ENCODE measurements around the gene TMEM163. TPM values are rescaled to one million over a fixed set of nuclear protein-coding genes. Genes with fewer than 3 reads are reported as not detected.
"Not testable (repeated sequence)": the region's sequence is repeated elsewhere in the genome, so short reads cannot be mapped to it uniquely, and the experiment has no call there.

TMEM163 gene
- total RNA-seq, 1 donor from 2014 or later, result 0.20 TPM

DNA sequence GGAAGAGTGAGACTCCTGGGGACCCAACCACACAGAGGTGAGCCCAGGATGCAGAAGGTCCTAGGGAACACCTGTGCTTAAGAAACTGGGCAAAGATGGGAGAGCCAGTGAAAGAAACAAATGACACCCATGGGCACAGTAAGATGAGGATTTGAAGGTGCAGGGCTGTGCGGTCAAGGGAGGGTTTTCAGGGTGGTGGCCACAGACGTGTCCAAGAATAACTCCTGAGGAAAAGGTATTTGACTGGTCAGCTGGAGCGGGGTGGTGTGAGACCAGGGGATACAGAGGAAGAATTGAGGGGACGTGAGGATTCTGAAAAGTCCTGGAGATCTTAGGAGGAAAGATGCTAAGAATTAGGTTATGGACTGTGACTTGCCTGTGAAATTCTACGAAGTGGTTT, 142.9 kb downstream of the TMEM163 start:
- ATAC-seq, result no peak

DNA sequence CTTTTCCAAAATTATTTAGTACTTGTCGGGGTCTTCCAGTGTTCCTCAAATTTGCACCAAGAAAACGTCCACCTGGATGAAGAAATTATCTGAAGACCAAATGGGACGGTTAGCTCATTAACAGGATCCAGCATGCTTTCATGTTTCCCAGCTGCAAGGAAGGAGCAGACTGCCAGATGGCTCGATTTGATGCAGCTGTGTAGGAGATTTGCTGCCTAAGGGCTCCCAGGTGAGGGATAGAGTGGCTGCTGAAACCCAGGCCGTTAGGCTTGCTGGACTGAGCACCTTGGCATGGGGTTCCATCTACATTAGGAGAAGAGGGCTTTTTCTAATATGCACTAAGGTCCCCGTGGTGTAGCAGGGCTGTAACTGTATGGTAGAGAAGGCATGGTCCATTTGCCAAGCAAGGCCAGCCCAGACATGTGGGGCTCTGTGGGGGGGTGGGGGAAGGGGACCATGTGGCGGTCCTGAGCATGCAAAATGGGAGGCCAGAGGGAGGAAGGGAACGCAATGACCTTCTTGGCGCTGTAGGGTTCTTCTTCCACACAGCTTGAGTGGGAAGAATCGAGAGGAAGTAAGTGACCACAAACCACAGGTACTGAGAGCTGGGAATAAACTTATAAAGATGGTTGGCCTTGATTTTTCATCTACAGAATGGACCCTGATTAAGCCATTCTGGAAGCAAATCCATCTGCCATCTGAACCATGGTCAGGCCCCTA, 144.0 kb downstream of the TMEM163 start:
- ATAC-seq, result no peak

DNA sequence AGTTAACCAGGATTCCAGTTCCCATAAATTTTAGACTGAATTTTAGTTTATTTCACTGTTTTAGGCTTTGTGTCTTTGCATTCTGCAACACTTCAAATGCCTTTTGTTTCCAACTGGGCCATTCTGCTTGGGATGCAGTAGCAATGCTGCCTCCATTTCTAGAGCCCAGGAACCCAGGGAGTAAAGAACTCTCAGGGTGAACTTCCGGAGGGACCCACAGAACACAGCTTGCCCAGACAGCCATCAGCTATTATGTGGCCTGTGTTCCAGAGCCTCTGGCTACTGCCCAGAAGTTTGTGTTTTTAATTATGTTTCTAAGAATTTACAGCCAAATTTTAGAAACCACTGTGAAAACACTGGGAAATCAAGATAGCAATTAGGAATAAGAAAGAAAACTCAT, 145.1 kb downstream of the TMEM163 start:
- no peak for ATAC-seq

DNA sequence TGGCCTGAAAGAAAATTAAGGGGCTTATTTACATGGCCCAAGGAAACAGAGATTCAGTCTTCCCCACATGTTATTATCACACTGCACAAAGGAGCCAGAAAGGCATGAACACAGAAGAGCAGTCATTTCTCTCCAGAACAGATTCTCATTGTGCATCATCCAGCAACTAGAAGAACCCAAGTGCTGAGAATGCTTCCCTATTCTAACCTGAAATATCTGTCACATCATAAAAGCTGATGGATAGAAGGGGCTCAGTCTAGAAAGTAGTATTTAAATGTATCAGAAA, 145.8 kb downstream of the TMEM163 start:
- no peak for ATAC-seq

DNA sequence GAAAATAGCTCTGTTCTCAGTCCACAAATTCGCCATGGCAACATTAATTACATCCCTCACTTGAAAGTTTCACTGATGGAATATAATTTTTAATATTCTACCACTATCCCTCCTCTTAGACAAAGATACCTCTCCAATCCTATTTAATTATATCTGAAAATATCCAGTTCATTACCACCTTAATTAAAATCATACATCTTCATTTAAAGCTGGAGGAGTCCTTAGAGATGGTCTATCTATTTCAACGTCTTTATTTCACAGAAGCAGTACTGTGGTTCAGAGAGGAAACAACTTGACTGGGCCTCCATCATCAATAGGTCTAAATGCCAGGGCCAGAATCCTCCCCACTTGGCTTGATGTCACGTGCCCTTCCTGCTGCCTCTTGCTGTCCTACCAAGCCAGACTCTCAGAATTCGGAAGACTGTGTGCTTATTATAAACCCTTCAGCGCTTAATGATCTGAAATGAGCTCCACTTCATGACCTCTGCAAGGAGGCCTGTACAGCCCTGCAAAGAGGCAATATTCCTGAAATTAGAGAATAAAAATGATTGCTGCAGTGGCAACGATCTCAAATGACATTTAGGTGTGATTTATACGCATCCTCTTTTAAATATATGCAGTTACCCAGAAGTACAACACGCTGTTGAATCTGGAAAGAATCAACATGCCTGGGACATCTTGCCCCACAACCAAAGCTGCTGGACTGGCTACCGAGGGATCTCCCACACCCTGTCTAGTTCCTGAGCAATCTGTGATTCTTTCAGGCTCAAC, 146.3 kb downstream of the TMEM163 start:
- no peak for ATAC-seq

DNA sequence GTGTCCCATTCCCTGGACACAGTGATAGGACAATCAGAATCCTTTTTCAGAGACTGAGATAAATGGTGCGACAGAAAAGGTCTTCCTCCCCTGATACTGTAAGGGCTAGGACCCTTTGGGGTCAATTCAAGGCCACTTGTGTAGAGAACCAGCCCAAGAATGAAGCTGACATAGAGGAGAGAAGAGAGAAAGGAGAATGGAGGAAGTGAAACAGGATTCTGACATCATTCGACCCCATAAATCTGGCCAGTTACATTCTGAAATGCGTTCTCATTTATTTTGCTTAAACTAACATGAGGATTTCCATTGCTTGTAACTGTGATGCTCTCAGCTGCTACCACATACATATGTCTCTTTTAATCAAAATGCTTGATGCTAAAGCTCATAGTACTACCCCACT, 148.1 kb downstream of the TMEM163 start:
- no peak for ATAC-seq

DNA sequence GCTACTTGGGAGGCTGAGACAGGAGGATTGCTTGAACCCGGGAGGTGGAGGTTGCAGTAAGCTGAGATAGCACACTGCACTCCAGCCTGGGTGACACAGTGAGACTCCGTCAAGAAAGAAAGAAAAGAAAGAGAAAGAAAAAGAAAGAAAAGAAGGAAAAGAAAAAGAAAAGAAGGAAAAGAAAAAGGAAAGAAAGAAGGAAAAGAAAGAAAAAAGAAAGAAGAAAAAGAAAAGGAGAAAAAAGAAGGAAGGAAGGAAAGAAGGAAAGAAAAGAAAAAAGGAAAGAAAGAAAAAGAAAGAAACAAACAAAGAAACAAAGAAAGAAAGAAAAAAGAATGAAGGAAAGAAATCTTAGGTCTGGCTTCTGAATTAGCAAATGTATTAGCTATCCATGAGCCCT, 150.4 kb downstream of the TMEM163 start:
- ATAC-seq, result no peak

DNA sequence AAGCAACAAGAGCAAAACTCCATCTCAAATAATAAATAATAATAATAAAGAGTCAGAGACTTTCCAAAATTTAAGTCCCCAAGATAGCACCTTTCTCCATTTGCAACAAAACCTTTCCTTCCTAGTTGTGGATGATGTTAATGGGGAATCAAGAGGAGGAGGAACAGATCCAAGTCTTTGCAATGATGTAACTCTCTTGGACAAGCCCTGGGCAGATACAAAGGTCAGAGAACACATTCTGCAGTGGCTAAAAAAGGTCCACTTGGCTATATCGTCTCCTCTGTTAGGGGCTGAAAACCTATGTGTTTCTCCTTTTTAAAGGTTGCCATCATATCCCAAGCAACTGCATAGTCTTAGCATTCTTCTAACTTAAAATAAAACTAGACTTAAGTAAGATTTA, 151.1 kb downstream of the TMEM163 start:
- ATAC-seq, result no peak

DNA sequence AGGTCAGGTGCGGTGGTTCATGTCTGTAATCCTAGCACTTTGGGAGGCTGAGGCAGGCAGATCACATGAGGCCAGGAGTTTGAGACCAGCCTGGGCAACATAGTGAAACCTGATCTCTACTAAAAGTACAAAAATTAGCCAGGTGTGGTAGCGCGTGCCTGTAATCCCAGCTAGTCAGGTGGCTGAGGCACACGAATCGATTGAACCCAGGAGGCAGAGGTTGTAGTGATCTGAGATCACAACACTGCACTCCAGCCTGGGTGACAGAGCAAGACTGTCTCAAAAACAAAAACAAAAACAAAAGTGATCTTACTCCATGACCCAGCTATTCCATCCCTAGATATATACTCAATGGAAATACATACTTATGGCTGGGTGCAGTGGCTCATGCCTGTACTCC, 153.8 kb downstream of the TMEM163 start:
- ATAC-seq, result not testable (repeated sequence)

DNA sequence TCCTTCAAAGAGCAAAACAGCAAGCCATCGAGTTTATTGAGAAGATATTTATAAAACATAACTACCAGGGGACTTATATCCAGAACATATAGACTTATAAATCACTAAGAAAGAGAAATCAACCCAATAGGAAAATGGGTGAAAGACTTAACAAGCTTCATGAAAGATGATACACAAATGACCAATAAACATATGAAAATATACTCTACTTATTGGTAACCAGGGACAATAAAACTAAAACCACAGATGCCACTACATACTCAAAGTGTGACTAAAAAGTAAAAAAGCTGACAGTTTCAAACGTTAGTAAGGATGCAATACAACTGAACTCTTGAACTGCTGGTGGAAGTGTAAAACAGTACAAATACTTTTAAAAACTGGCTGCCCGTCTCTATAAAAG, 154.3 kb downstream of the TMEM163 start:
- no peak for ATAC-seq

DNA sequence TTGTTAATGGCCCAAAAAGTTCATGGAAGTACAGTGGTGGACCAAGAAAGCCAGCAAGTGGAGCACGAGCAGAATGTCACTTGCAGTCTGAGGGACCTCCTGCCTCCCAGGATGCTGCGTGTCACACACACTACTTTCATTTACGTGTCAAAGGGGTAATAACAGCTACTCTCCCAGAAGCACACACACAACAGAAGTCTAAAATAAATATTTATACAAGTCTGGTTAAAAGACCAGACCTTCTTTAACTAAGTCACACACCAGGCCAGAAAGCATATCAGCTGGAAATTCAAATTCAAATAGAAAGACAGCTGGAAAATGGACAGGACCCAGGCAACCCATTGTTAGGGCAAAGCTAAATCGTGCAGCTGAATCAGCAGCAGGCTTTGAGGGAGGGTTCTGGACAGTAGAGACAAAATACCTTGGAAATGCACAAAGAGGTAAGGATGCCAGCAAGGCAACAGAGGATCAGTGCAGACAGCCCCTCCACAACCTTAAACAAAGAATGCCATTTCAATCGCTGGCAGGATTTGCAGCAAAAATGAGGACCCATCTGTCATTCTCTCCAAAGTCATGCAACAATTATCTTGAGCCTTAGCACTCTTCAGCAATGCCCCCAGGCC, 160.5 kb downstream of the TMEM163 start:
- ATAC-seq, result no peak

DNA sequence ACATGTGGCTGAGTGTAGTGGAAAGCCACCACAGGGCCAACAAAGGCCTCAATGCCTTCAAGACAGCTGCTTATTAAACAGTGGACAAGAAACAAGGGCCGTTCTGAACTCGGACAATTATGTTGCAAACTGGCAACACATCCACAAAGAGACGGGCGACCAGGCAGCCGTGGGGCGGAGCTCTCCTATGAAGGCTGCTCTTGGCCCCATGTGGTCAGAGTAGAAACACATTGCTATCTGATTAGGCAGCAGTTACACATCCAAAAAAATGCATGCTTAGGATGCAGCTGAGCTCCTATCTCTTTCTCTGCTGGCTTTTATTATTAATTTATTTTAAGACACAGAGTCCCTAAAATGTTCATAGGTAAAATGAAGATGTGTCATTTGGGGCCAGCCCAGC, 163.4 kb downstream of the TMEM163 start:
- ATAC-seq, result no peak

DNA sequence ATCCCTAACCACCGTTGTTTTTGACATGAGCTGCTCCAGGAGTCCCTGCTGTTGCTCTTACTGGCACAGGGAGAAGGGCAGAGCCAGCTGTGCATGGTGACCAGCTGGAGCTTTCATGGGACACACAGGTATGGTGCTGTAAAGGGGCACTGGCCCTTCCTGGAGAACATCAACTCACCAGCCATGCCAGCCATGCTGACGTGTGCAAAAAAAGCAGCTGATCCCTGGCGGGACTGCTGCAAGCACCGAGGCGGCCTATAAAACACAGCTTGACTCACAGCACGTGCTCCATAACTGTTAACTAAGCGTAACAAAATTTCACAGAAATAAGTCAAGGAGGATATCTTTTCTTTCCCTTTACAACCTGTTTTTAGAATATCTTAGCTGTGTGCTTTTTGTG, 165.1 kb downstream of the TMEM163 start:
- ATAC-seq, result no peak

DNA sequence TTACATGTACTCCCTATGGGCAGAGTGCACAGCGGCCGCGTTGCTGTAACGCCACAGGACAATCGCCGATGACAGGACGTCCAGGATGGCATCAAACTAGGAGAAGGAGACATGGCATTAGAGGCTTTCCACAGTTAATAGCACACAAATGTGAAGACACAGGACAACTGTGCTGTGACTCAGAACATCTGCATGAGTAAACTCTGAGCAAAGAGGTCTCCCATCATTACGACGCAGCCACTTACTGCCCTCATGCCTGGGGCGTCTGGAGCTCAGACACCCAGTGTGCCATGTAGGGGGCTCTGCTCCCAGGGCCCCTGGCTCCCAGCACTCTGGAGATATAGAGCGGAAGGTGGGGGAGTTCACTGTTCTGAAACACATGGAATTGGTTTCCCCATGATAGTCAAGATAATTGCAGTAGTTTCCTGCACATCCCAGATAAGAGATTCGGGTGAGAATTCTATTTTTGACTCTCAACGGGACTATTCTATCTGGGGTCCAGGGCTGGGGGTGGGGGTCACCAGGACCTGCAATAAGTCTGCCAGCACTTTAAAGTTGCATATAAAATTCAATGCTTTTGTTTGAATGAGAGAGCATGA, 168.1 kb downstream of the TMEM163 start:
- ATAC-seq, result no peak

DNA sequence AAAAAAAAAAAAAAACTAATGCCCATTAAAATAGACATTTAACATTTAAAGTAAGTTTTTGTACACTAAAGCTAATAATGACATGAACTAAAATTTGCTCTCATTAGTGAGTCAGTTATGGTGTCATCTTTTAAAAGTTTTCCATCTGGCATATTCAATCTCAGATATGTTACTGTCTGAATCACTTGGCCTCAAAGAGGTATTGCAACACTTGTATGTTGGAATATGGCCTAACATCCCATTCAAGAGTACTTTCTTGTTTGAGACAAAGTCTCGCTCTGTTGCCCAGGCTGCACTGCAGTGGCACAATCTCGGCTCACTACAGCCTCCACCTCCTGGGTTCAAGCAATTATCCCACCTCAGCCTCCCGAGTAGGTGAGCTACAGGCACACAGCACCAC, 169.7 kb downstream of the TMEM163 start:
- ATAC-seq, result no peak

DNA sequence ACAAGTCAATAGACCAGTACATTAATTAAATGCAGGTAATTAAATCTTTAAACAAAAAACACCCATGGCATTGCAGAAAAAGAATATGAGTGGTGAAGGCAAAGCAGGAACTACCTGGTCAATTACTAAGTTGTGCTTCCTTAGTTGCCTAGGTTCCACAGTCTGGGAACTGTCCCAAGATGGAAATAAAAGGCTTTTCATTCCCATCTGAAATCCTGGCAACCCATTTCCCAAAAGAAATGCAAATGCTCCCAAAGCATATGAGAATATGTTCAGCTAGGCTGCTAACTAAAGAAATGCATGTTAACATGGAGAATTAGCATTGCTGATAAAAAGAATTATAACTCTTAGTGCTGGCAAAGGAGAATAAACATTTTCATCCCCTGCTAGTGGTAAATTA, 177.8 kb downstream of the TMEM163 start:
- no peak for ATAC-seq

DNA sequence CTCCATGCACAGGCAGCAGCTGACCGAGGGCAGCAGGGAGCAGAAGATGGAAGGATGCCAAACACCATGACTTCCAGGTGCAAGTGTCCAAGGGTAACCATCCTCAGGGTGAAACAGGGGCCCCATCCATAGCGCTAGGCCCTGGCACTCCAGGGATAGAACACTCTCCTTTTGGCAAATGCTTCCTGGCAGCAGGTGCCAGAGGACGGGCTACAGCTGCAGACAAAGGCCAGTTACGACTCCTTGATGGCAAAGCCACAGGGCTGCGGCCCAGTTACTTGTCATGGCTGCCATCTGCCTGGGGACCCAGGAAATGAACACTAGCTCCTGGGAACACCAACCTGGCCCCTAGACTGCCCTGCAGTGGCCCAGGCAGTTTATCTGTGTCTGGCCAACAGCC, 178.8 kb downstream of the TMEM163 start:
- no peak for ATAC-seq

DNA sequence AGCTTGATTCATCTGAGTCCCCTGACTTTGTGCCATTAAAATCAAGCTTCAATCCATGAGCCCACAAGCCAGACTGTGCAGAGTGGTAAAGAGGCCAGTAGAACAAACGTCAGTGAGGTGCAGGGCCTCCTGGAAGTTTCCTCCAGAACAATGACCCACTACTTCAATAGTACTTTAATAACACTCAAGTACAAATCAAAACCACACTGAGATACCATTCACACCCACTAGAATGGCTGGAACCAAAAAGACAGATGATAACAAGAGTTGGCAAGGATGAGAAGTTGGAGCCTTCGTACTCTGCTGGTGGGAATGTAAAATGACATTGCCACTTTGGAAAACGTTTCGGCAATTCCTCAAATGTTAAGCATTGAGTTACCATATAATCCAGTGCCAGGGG, 181.1 kb downstream of the TMEM163 start:
- ATAC-seq, result no peak

DNA sequence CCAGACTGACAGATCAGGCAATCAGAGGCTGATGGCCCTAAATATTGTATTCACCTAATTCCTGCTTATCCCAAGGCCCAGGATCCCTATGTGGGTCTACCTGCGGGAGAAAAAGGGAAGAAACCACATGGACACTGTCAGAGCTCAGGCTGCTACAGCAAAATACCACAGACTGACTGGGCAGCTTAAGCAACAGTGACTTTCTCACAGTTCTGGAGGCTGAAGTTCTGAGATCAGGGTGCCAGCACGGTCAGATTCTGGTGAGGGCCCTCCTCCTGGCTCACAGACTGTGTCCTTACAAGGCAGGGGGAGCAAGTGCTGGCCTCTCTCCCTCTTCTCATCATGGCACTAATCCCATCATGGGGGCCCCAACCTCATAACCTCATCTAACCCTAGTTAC, 181.7 kb downstream of the TMEM163 start:
- no peak for ATAC-seq

DNA sequence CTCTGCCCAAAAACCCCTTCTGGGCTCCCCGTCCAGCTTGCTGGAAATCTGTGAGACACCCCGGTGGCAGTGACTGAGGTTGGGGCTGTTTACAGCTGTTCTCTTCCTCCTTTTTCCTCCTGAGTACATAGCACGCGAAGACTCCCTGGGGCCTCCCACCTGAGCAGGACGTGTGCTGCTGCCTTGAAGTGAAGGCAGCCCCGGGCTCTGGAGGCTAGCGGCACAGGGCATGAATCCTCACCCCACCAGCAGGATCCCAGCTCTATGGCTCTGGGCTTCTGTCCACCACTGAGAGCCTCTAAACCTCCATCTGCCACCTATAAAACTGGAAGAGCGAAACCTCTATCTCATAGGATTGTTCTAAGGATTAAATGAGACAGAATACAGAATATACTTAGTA, 182.5 kb downstream of the TMEM163 start:
- no peak for ATAC-seq

DNA sequence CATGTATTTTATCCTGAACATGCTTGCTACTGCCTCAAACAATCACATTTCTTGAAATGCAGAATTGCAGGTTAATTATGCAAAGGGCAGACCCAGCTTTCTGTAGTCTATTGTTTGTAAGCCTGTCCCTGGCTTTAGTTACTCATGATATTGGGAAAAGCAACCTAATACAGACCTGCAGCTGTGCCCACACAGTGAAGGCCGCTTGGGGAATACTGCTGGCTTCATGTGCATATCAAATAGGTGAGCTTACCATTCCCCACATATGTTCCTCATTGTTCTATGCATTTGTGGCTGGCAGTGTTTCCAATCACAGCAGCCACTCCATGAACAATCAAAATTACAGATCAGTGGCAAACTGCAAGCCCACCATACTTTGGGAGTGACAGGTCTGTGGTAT, 186.3 kb downstream of the TMEM163 start:
- ATAC-seq, result no peak

DNA sequence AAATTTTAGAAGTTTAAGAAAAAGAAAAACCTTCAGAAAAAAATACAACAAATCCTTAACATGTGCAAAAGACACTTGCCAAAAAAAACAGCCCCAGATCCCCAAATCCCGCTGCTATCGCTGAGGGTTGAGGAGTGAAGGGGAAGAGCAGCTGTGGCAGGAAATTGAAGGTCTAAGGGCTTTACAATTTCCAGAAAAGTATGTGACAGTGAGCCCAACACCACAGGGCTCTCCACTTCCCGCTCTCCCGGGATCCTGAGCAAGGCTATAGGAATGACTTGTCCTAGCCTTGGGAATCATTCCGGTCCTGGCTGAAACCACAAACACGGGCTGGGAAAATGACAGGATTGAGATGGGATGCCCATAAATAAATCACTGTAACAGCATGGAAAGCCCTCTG, 191.4 kb downstream of the TMEM163 start:
- no peak for ATAC-seq

DNA sequence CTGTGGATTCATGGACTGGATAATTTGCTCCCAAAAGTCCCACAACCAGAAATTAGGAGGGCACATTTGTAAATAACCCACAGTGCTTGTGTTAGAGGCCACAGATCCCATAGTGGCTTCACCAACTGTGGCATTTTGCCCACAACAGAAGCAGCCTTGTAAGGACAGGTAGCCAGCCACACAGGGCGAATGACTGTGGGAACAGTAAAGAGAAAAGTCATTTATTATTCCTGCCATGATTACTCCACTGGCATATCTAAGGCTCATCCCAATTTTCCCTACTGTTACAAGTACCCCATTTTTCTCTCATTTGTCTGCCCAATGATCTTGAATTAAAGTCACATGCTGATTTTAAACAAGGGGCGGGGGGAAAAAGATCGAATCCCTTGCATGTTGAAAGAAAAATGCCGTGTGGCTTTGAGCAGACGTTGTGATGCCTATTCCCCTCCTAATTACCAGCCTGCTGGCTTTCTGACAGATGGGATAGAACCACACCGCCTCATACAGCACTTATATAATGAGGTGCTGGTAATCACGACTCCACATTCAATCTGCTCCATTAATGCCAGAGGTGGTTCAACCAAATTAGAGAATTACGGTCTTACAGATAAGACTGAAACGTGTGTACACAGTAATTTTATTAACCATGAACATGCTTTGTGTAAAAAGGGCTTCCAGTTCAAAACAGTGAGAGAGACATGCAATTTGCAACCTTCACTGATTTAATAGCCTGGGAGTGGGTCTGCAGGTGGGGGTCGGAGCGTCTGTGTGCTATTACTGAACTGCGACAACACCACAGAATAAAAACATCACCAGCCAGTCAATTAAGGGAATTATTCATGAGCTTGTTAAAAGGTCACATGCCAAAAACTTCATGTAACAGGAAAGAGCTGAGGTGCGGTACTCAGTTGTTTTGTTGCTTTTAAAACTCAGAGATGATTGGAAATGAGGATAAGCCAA, 196.0 kb downstream of the TMEM163 start:
- ATAC-seq, result no peak

Data from esophagus mucosa (tissue), 1 donor.